Keratinocyte (primary cell): ENCODE data around the gene DCHS1. TPM values are rescaled to one million over a fixed set of nuclear protein-coding genes. Genes with fewer than 3 reads are reported as not detected.

Experiments
- DNase-seq: peaks from one replicate; pipeline ENCODE4 v3.0.0-alpha.2; 2011; ENCODE audit warnings: low read depth, missing footprints, low spot score
- FAIRE-seq: peaks from 2 replicates; lab custom pipeline; 2011; peaks lifted over from hg19 to GRCh38; lab: Jason Lieb, UNC
- H2AFZ ChIP-seq: 2 replicates; pipeline ENCODE4 v1.6.0; 2012; ENCODE audit warnings: low read length, control low read depth, inconsistent platforms; ENCODE audit not compliant: control insufficient read depth
- H3K27ac ChIP-seq: 2 replicates; pipeline ENCODE4 v1.5.1; 2011; ENCODE audit warnings: low read length; ENCODE audit not compliant: control insufficient read depth, insufficient read depth
- H3K27me3 ChIP-seq: 3 replicates; pipeline ENCODE4 v1.6.0; 2011; ENCODE audit warnings: low read length; ENCODE audit not compliant: control insufficient read depth, insufficient read depth; ENCODE audit errors: extremely low read depth
- H3K36me3 ChIP-seq, 2 experiments: 2 replicates in 1 of 2; 3 replicates in 1 of 2; pipeline ENCODE4 v1.5.1; 2011; ENCODE audit warnings: low read length in 2 of 2, mild to moderate bottlenecking in 1 of 2; ENCODE audit not compliant: control insufficient read depth in 2 of 2, insufficient read depth in 2 of 2; ENCODE audit errors: extremely low read depth in 1 of 2
- H3K4me1 ChIP-seq: 3 replicates; pipeline ENCODE4 v1.5.1; 2011; ENCODE audit warnings: low read length; ENCODE audit not compliant: control insufficient read depth, insufficient read depth; ENCODE audit errors: extremely low read depth
- H3K4me2 ChIP-seq: 3 replicates; pipeline ENCODE4 v1.6.0; 2011; ENCODE audit warnings: low read depth, low read length; ENCODE audit not compliant: control insufficient read depth, insufficient read depth; ENCODE audit errors: extremely low read depth
- H3K4me3 ChIP-seq, 3 experiments: fragments of 200-600 bp in 1 of 3; sonication (generic) in 1 of 3; 2 replicates in 2 of 3; 3 replicates in 1 of 3; pipeline ENCODE4 v1.5.1; 2011 to 2016; ENCODE audit warnings: low read length in 3 of 3, mild to moderate bottlenecking in 3 of 3, control low read depth in 2 of 3, inconsistent platforms in 1 of 3, low read depth in 1 of 3, mixed read lengths in 1 of 3, mixed run types in 1 of 3, moderate library complexity in 1 of 3; ENCODE audit not compliant: control insufficient read depth in 2 of 3, insufficient read depth in 2 of 3; ENCODE audit errors: extremely low read depth in 1 of 3
- H3K79me2 ChIP-seq: 2 replicates; pipeline ENCODE4 v1.6.0; 2012; ENCODE audit warnings: low read length; ENCODE audit not compliant: control insufficient read depth, insufficient read depth
- H3K9ac ChIP-seq: 3 replicates; pipeline ENCODE4 v1.6.0; 2011; ENCODE audit warnings: low read length; ENCODE audit not compliant: control insufficient read depth, insufficient read depth; ENCODE audit errors: extremely low read depth
- H3K9me1 ChIP-seq: 3 replicates; pipeline ENCODE4 v1.6.0; 2011; ENCODE audit warnings: low read length; ENCODE audit not compliant: control insufficient read depth, insufficient read depth; ENCODE audit errors: extremely low read depth
- H3K9me3 ChIP-seq: 2 replicates; pipeline ENCODE4 v1.5.1; 2012; ENCODE audit warnings: low read depth, low read length; ENCODE audit not compliant: control insufficient read depth
- H4K20me1 ChIP-seq: 3 replicates; pipeline ENCODE4 v1.6.0; 2011; ENCODE audit warnings: low read length; ENCODE audit not compliant: control insufficient read depth, insufficient read depth; ENCODE audit errors: extremely low read depth
- EZH2 ChIP-seq: IDR thresholded peaks from one replicate; pipeline ENCODE4 v1.6.1; 2012; ENCODE audit warnings: inconsistent platforms, mild to moderate bottlenecking, low read length, moderate library complexity
- dilution Hi-C: fragments of 300-500 bp; cut with MboI; formaldehyde crosslinking; loops from one replicate; pipeline ENCODE4 v1.7.0; 2020; ENCODE audit warnings: low sequenced_read_pairs; ENCODE audit not compliant: extremely low pct_ligation_motif_present
- polyA plus RNA-seq, 5 experiments: library from polyadenylated mRNA; depleted of rRNA in 3 of 5; stranded (reverse) in 3 of 5; stranded (forward) in 1 of 5; unstranded in 1 of 5; fragments of >200 nt; gene quantifications; 1 replicate in 1 of 5; 2 replicates in 3 of 5; 3 replicates in 1 of 5; pipeline versions ENCODE4 v1.2.1 to v1.2.3, GENCODE V29; 2011 to 2012; ENCODE audit warnings: missing spikeins in 2 of 5, low read depth in 1 of 5, low replicate concordance in 1 of 5
- TF ChIP-seq, protein P1 (sequence below), 3 experiments: IDR thresholded peaks in 1 of 3; conservative IDR thresholded peaks in 1 of 3; optimal IDR thresholded peaks in 1 of 3; 2 replicates in 2 of 3; 3 replicates in 1 of 3; pipeline versions ENCODE3 to v1.5.1; 2011; ENCODE audit warnings: low read length in 3 of 3, mild to moderate bottlenecking in 3 of 3, moderate library complexity in 2 of 3, control low read depth in 1 of 3, inconsistent platforms in 1 of 3; ENCODE audit not compliant: insufficient read depth in 2 of 3; ENCODE audit errors: extremely low read depth in 1 of 3

The DCHS1 gene
- polyA plus RNA-seq, 1 donor (not counting 4 experiments of a cell fraction or from before 2014, with no cell fraction given) = 0.03 TPM

GRCh38 chr11:6584528-6584927 lies 71.1 kb downstream of the DCHS1 start:
- Histone ChIP-seq H4K20me1 (no peaks in the 10 kb centered on the region), H3K9me1 (no peaks in the 10 kb centered on the region), H3K27me3 (no peaks in the 10 kb centered on the region), H3K9me3 (peaks cover 3% of the 10 kb centered on the region), H3K4me1 (no peaks in the 10 kb centered on the region), H3K27ac (no peak overlapping the region), H3K4me3 (no peak overlapping the region), H3K9ac (no peak overlapping the region), H3K4me2 (no peak overlapping the region), H2AFZ (no peak overlapping the region), H3K79me2 (no peaks in the 10 kb centered on the region), H3K36me3 (no peaks in the 10 kb centered on the region)
- DNase-seq = no peak
- dilution Hi-C loops = no loop called here
- no peak for FAIRE-seq
- no peak for TF ChIP-seq EZH2
- TF ChIP-seq, protein P1, sequence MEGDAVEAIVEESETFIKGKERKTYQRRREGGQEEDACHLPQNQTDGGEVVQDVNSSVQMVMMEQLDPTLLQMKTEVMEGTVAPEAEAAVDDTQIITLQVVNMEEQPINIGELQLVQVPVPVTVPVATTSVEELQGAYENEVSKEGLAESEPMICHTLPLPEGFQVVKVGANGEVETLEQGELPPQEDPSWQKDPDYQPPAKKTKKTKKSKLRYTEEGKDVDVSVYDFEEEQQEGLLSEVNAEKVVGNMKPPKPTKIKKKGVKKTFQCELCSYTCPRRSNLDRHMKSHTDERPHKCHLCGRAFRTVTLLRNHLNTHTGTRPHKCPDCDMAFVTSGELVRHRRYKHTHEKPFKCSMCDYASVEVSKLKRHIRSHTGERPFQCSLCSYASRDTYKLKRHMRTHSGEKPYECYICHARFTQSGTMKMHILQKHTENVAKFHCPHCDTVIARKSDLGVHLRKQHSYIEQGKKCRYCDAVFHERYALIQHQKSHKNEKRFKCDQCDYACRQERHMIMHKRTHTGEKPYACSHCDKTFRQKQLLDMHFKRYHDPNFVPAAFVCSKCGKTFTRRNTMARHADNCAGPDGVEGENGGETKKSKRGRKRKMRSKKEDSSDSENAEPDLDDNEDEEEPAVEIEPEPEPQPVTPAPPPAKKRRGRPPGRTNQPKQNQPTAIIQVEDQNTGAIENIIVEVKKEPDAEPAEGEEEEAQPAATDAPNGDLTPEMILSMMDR (optimal IDR thresholded peaks at IDR 0.05 in 1 of 3, IDR thresholded peaks at IDR 0.05 in 1 of 3, conservative IDR thresholded peaks at IDR 0.05 in 1 of 3; ENCODE audit: extremely low read depth in 1 of 3, insufficient read depth in 2 of 3, low read length in 3 of 3) = no peak

DNA sequence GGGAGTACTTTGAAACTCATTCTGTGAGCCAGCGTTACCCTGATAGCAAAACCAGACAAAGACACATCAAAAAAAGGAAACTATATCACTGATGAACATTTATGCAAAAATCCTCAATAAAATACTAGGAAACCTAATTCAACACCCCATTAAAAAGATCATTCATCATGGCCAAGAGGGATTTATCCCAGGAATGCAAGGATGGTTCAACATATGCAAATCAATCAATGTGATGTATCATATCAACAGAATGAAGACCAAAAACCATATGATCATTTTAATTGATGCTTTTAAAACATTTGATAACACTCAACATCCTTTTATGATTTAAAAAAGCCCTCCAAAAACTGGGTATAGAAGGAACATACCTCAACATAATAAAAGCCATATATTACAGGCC lies 72.0 kb downstream of the DCHS1 start:
- DNase-seq = no peak
- Histone ChIP-seq H3K27ac (no peak overlapping the region), H2AFZ (no peak overlapping the region), H3K27me3 (no peaks in the 10 kb centered on the region), H3K4me1 (no peaks in the 10 kb centered on the region), H4K20me1 (no peaks in the 10 kb centered on the region), H3K36me3 (no peaks in the 10 kb centered on the region), H3K9me3 (peaks cover 3% of the 10 kb centered on the region), H3K4me2 (no peak overlapping the region), H3K4me3 (no peak overlapping the region), H3K9ac (no peak overlapping the region), H3K79me2 (no peaks in the 10 kb centered on the region), H3K9me1 (no peaks in the 10 kb centered on the region)
- no peak for TF ChIP-seq EZH2
- TF ChIP-seq, protein P1 (optimal IDR thresholded peaks at IDR 0.05 in 1 of 3, IDR thresholded peaks at IDR 0.05 in 1 of 3, conservative IDR thresholded peaks at IDR 0.05 in 1 of 3; ENCODE audit: extremely low read depth in 1 of 3, insufficient read depth in 2 of 3, low read length in 3 of 3) = no peak
- no peak for FAIRE-seq
- dilution Hi-C loops = no loop called here
